Activated CD4-positive, alpha-beta T cell treated with anti-CD3 and anti-CD28 coated beads, Interleukin-2, amount 50 U/mL, for 4 hours (primary cell): Measurements from ENCODE around the gene STK38L.

Source experiments
- DNase-seq, 2 experiments: peaks; one replicate each; pipeline ENCODE4 v3.0.0-alpha.2; 2020

The STK38L gene

DNA sequence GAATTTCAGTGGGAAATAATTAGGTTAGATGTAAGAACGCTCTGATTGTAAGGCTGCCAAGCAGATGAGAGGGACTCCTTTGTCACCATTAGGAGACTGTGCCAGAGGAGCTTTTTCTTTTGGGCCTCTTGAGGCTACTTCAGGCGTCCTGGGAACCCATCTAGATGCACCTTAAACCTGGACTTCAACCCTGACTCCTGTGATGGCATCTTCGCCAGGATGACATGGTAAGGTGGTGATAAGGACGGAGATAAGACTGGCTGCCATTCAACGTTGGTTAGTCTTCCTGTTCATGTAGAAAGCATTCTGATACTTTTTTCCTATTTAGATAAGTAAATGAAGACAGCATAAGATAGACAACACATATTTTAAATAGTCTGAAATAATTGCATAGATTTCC, 36.3 kb downstream of the STK38L start:
- DNase-seq: no peak

DNA sequence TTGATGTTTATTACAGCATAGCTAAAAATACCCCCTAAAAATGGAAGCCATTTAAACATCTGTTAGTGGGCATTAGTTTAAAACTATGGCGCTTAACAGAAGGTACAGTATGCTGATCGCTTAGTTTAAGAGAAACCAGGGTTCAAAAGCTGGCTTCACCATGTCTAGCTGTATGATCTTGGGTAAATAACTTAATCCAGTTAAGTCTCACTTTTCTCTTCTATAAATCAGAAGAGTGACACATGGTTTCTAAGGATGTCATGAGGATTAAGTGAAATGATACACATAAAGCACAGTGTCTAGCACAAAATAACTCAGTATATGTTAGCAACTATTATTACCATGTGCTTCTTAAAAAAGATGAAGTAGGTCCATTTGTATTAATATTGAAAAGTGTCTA, 38.7 kb downstream of the STK38L start:
- DNase-seq: no peak

DNA sequence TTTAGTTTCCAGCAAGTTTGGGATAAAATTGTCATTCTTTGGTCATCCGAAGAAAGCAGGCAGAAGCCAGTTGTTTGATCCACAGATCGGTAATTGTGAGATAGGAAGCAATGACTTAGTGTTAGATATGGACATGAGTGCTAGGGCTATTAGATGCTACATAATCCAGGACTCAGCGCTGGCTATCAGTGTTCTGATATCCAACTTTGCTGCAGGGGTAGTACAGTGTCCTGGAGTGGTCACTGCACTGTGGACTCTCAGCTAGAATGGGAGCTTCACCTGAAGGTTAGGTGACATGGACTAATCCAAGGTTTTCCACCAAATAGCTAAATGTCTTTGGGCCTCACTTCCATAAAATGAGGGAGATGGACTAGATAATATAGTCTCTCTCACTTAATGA, 39.9 kb downstream of the STK38L start:
- DNase-seq: no peak

DNA sequence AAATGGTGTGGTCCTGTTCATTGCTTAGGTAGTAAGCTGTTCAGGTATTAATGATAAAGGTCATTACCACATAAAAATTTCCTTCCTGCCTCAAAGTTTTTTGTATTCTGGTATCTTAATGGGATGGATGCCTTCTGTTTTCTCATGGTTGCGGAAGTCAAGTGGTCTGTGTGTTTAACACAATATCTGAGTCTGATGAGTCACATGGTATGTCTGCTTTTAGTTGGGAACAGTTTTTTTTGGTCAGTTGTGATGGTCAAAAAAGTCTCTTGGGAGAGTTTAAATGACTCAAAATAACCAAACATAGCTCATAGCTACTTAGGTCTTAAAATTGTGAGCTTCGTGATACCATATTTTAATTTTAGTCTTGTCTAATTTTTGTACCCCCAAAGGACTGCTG, 40.7 kb downstream of the STK38L start:
- DNase-seq: no peak

DNA sequence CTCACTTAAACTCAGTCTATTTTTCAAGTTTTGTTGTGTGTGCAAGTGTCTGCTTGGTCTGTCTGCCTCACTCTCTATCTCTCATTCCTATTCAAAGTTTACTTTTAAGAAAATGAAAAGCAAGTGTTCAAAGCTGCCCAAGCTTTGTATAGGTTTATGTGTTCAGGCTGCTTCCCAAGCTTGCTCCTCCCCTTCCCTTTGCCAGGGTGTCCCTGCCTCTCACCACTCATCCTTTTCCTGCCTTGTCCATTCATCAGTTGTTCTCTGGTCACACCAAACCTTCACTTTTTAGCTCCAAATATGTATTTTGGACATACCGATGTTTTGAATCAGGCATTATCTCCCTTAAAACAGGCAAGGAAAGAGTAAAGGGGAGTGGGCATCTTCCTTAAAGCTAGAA, 41.3 kb downstream of the STK38L start:
- DNase-seq: no peak

DNA sequence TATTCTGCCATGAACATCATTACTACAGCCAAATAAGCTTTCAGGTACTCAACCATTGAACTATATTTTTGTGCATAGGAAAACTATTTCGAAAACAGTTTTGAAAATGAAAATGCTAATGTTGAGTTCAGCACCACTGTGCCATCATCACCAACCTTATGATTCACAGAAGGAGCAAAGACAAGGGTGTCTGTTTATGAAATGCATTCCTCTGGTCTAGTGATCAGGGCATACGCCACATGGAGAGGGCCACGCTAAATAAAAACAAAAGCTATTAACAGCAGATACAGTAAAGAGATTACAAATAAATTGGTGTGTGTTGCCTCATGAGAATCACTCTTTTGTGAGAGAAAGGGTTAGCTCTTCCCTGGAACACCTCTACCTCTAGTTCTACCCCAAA, 45.3 kb downstream of the STK38L start:
- DNase-seq: no peak

DNA sequence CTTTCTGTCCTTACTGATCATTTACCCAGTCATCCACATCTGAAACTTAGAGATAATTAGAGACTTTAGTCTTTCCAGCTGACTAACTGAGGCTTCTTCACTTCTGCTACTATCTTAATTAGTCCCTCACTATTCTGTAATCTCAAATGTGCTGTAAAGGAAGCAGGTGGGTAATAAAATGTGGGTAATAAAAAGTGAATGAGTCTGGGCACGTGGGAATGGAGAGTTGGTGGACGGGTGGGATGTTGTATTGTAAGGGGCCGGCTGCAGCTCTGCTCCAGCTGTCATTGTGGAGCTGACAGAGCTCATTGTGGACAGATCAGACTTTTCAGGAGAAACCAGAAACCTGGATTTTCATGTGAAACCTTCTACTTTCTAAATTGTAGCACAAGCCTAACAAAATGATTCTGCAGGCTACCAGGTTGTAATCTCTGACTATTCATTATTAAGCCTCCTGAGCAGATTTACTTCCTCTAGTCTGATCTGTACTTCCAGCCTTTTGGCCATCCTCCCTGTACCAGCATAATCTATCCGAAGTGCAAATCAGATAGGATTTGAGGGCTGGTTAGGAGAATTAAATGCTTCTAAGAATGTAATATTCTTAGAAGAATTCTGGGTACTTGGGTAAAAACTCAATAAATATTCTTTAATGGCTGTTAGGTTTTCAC, 46.5 kb downstream of the STK38L start:
- DNase-seq: no peak

DNA sequence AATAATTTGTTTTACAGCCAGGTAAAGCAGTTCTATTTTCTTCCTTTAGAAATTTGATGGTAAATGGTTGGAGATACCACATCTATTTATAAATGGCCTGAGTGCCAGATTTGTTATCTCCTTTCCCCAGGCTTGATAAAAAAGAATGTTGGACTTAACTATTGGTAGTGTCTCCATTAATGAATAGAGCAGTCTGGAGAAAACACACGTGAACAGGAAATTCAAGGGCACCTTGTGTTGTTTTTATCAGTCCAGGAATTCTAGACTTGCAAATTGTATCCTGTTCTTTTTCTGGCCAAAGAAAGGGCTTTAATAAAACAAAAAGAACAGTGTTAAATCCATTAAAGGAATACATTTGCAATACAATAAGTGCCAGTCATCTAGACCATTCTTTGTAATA, 47.8 kb downstream of the STK38L start:
- no peak for DNase-seq

DNA sequence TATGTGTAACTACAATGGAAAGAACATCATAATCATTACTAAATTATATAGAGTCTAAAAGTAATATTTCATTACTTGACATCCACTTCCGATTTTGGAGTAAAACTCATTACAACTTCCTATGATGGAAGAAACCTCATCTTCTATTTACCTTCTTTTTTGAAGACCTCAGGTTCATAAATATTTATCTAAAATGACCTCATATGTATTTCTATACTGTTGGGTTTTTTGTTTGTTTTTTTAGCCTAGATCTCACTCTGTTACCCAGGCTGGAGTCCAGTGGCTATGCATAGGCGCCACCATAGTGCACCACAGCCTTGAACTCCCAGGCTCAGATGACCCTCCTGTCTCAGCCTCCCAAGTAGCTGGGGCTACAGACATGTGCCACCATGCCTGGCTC, 48.6 kb downstream of the STK38L start:
- no peak for DNase-seq

DNA sequence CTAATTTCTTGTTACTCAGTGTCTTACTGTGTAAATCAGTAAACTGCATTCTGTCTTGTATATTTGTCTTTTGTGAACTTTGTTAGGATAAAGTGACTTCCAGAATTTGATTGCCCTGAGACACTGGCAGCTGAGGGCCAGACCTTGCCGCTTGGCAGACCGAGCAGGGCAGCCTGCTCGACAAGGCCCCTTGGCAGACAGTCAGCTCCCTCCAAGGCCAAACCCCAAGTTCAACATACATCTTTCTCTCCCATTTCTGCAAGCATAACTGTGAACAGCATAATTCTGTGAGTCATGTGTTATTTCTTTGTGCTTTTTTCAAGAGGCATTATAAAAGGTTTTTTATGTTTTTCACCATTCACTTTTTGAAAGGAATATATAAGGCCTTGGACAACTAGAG, 49.4 kb downstream of the STK38L start:
- DNase-seq: no peak

DNA sequence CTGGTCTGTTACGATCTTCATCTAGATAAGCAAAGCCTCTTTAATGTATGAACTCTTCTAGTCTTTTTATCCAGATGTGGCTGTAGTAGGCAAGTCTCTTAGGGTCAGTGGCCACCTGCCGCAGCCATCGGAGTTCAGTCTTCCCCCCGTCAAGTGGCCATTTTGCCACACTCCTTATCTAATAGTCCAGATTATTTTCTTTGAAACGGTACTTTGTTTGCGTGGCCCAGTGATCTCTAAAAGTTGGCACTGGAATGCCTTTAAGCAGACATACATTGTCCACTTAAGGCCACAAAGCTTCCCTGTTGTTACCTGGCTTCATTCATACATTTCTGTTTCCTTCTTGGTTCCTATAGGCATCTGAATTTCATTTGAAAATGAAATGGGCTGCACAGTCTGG, 52.6 kb downstream of the STK38L start:
- no peak for DNase-seq

DNA sequence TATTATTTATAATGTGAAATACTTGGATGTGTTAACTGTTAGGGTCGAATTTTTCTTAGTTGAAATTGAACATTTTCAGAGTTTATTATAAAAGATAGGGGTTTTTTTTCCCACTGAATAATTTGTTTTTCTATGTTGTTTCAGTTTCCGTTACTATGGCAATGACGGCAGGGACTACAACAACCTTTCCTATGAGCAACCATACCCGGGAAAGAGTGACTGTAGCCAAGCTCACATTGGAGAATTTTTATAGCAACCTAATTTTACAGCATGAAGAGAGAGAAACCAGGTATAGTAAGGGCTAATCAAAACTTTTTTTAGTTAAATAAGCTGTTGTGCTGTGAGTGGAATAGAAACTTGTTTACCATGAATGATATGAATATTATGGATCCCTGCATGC, 53.5 kb downstream of the STK38L start:
- no peak for DNase-seq

DNA sequence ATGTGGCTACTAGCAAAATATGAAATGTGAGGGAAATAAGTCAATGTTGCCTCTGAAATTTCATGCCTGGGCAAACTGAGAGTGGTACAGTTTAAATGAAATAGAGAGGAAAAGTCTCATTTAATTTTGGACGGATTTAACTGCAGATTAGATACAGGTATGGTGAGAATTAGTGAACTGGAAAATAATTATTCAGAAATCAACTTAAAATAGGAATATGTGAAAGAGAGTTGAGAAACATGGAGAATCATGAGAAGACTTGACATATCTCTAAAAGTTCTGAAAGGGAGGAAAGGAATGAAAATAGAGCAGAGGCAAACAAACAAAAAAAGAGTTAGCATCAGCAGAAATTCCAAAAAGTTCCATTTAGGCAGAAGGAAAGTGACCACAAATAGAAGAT, 55.0 kb downstream of the STK38L start:
- DNase-seq: no peak

DNA sequence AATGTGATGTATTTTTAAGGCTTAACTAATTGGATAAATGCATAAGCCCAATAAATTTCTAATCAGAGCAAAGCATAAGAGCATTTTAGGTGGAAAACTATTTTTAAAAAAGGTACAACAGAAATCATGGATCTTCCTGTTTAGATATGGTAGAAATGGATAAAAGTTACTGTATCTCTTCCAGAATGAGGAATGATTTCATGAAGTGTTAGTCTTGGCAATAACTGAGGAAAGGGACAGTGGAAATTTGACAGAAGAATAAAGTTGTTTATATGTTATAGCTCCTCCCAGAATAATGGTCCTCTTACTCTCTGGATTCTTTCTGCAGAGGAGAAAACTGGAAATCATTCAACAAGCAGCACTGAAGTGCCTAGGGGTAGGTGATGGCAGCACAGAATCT, 56.1 kb downstream of the STK38L start:
- no peak for DNase-seq

DNA sequence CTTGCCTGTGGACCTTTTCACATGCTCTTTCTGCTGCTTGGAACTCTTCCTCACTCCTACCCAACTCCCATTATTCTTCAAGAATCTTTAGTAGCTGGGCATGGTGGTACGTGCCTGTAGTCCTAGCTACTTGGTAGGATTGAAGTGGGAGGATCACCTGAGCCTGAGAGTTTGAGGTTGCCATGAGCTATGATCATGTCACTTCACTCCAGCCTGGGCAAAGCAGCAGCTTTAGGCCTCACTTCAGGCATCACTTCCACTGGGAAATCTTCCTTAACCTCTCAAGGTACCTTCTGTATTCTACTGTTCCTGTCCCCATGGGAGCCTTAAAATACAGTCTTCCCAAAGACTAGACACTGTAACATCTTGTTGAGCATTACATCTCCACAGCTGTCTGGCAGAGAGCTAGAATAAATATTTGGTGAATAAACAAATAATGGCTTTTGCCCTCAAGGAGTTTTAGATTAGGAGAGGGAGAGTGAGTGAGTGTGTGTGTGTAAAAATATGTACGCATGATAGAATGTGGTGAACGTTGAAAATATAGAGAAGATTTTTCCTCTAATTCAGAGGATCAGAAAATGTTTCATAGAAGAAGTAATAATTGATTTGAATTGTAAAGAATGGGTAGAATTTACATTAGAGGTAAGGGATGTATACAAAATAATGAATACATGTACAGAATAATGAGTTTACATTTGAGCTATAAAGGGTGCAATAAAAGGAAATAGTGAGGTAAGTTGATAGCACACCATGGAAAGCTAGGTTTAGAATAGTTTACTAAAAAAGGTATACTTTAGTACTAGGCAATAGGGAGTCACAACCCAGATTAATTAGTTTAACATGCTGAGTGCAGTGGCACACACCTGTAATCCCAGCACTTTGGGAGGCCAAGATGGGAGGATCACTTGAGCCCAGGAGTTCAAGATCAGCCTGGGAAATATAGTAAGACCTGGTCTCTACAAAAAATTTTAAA, 59.3 kb downstream of the STK38L start:
- no peak for DNase-seq

DNA sequence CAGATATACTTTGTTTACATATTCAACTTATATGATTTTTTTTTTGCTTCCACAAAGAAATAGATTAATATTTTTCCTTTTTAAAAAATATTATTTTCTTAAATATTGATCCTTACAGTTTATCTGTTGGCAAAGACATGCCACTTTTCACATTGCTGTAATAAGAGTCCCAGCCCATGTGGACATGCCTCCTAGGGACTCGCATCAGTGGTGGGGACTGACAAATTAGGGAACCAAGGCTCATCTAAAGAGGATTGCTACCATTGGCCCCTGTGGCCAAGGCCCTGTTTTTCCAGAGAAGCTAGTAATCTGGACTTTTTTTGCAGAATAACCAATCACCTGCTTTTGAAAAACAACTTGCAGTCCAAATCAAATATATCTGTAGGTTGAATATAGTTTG, 60.8 kb downstream of the STK38L start:
- DNase-seq: no peak

DNA sequence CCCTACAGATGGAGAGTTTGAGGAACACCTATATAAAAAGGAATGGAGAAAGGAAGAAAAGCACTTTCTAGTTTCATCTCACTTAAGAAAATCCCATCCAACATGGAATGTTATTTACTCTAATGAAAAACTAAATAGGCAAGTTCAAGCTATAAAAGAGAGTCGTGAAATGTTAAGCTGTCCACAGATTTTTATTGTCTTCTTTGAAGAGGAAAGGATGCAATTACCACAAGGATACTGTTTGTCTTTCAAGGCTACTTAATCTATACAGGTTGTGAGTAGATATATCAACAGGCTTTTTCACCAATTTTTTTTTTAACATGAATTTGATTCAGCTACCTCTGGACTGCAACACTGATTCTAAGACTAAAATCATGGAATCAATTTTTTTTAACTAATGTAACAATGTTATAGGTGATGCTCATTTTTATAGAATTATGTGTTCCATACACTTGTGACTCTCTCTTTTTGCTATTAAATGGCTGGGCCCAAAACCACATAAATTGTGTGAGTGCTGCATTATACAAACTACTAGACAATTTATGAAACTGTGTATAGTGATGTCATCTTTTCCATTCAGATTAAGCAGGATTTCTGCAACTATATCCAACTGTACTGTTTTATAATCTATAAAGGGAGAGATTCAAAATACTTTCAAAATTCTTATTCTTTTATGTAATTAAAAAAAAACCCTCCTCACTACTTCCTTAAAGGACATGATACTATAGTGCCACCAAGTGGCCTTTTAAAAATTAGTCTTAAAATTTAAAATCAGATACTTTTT, 61.8 kb downstream of the STK38L start:
- DNase-seq: no peak

DNA sequence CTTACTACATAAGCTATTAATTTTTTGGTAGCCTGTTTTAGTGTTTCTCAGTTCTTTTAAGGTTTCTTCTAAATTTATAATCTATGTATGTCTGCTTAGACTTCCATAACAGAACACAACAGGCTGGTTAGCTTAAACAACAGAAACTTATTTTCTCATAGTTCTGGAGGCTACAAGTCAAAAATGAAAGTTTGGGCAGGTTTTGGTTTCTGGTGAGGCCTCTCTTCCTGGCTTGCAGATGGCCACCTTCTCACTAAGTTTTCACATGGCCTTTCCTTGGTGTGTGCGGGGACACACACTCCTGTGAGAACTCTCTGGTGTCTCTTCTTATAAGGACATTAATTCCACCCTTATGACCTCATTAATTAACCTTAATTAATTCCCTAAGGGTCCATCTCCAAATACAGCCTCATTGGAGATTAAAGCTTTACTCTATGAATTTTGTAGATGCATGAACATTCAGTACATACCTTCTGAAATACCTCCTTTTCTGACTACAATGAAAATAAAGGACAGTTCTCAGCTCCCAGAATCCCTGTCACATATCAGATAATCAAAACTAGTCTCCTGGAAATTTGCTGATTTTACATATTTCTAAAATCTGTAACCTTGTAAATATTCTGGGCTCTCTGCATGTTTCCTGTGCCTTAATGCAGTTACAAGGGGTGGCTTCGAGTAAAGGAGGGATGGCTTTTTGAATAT, 65.4 kb downstream of the STK38L start:
- DNase-seq: no peak

DNA sequence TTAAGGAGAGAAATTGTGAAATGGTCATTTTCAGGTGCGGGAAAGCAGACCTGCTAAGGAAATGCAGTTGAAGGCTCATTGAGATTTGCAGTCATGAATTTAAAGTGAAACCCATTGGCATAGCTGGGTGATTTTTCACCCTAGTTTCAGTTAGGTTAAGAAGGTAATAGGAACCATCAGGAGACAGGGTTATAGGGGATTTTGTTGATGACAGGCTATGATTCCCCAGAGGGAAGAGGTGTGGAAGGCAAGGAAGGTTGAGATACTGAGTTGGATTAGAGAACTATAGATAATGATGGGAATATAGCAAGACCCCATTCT, 65.9 kb downstream of the STK38L start:
- DNase-seq: no peak

DNA sequence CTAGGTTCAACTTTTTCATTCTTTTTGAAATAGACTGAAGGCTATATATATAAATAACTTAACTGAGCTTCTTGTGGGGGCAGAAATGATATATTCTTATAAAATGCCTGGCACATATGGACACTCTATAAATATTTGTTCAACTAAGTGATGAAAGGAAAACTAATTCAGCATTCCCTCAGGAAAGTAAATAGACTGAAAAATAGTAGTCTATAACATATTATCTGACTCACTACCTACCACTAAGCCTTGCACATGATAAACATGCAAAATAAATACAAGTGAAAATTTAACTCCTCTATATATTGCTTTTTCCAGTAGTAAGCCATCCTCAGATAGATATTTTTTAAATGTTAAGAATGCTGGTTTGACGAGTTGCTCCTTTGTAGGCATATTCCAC, 72.9 kb downstream of the STK38L start:
- no peak for DNase-seq

DNA sequence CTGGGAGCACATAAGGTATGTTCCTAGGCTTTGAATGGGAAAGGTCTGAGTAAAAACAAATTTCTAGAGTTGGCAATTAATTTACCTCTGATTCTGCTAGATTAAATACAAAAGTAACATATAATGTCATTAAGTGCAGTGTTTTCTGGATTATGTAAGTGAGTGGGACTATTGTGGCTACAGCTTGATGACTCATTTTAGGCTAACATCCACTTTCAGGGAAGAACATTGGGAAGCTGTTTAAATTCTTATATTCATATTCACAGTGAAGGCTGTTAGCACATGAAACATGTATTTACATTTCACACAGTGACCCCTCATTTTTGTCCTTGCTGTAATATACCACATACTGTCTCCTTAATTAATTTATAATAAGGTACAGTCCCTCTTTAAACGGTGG, 75.3 kb downstream of the STK38L start:
- no peak for DNase-seq

DNA sequence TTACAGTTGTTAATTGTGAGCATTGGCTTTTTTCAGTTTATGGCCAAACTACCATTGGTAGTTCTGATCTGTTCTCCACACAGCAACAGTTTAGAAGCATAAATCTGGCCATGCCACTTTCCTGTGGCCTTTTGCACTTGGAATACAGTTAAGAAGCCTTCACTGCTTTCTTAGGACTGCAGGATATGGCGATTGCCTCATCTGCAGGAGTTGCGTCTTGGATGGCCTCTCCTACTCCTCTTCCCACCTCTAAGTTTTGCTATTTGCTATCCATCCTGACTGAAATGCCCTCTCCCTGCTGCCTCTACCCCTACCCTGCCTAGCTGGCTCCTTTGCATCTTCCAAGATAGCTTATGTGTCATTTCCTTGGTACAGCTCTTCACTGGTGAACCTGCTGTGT, 75.8 kb downstream of the STK38L start:
- DNase-seq: no peak

DNA sequence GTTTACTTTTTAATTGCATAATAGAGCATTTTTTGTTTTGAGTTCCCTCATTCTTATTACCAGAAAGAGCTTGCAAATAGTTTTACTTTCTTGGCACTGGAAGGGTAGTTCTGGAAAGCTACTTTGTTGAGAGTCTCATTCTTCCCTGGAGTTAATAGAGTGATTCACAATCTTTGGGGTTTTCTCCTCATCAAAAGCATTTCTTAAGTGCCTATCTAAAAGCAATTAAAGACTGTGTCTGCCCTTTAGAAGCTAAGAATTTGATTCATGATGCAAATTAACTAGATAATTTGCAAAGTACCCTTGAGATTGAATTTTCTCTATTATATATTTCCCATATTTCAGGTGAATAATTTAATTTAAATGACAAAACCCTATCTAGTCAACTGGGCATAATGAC, 80.4 kb downstream of the STK38L start:
- no peak for DNase-seq
